Endothelial cell of umbilical vein (primary cell): ENCODE data around the gene CDH23.

Experiments used
- CTCF ChIP-seq, 2 donors: IDR thresholded peaks; 1 replicate in 1 of 2; 2 replicates in 1 of 2; pipeline ENCODE4 v1.5.1; 2011; ENCODE audit warnings: low read length in 2 of 2, mild to moderate bottlenecking in 2 of 2, moderate library complexity in 2 of 2, control low read depth in 1 of 2, inconsistent platforms in 1 of 2, low read depth in 1 of 2; ENCODE audit not compliant: insufficient read depth in 1 of 2; ENCODE audit errors: extremely low read depth in 1 of 2
- EZH2 ChIP-seq: IDR thresholded peaks from 2 replicates; pipeline ENCODE4 v1.6.1; 2012; ENCODE audit warnings: borderline replicate concordance, low read depth, mild to moderate bottlenecking, moderate library complexity, low read length, inconsistent platforms; ENCODE audit not compliant: severe bottlenecking
- FOS ChIP-seq: IDR thresholded peaks from 2 replicates; pipeline ENCODE4 v1.6.1; 2011; ENCODE audit warnings: mild to moderate bottlenecking, low read length, moderate library complexity, borderline replicate concordance; ENCODE audit not compliant: insufficient read depth
- GATA2 ChIP-seq: IDR thresholded peaks from 2 replicates; pipeline ENCODE4 v1.7.0; 2011; ENCODE audit warnings: low read depth, mild to moderate bottlenecking, moderate library complexity, mixed read lengths, low read length; ENCODE audit not compliant: insufficient read length, insufficient read depth
- JUN ChIP-seq: IDR thresholded peaks from 2 replicates; pipeline ENCODE4 v1.6.1; 2011; ENCODE audit warnings: borderline replicate concordance, low read depth; ENCODE audit not compliant: insufficient read length, insufficient read depth
- MAX ChIP-seq: IDR thresholded peaks from 2 replicates; pipeline ENCODE4 v1.6.1; 2011; ENCODE audit not compliant: insufficient read depth, insufficient read length
- POLR2A ChIP-seq: IDR thresholded peaks from 2 replicates; pipeline ENCODE4 v1.6.1; 2012; ENCODE audit warnings: low read depth, mild to moderate bottlenecking, control low read depth, low read length
- POLR2AphosphoS5 ChIP-seq: IDR thresholded peaks from 2 replicates; pipeline ENCODE4 v1.6.1; 2012; ENCODE audit warnings: low read depth, mild to moderate bottlenecking, control low read depth, low read length, moderate library complexity; ENCODE audit not compliant: insufficient read depth

- no peak for TF ChIP-seq CTCF (IDR thresholded peaks at IDR 0.05; ENCODE audit: extremely low read depth in 1 of 2, insufficient read depth in 1 of 2, low read depth in 1 of 2, low read length in 2 of 2)
- no peak for TF ChIP-seq JUN
- TF ChIP-seq POLR2AphosphoS5: no peak
- no peak for TF ChIP-seq FOS
- TF ChIP-seq POLR2A: no peak
- no peak for TF ChIP-seq EZH2
- TF ChIP-seq MAX: no peak
- no peak for TF ChIP-seq GATA2
These were observed 314.4 kb downstream of the CDH23 start for GRCh38 chr10:71711052-71711623.
